ENCODE measurements around the gene IGSF9B. TPM values are rescaled to one million over a fixed set of nuclear protein-coding genes. Genes with fewer than 3 reads are reported as not detected.

The IGSF9B gene
- total and polyA plus RNA-seq, 10 of the 15 experiments (the other 5 are each of a cell fraction or from before 2014, with no cell fraction given) = 0.03 to 3.7 (median 0.20) TPM; not detected in 2

- TF ChIP-seq ZBTB40 (IDR thresholded peaks at IDR 0.05; ENCODE audit: borderline replicate concordance) (no peak), ESRRA (IDR thresholded peaks at IDR 0.05; ENCODE audit: low read length) (no peak), FOXK2 (IDR thresholded peaks at IDR 0.05) (no peak), CTCF (IDR thresholded peaks at IDR 0.05 in 2 of 3, conservative IDR thresholded peaks at IDR 0.05 in 1 of 3; ENCODE audit: control insufficient read depth in 2 of 3, extremely low read depth in 1 of 3, insufficient read depth in 1 of 3, low read depth in 3 of 3, low read length in 3 of 3) (no peak), BCL11A (IDR thresholded peaks at IDR 0.05; ENCODE audit: low read depth, low read length) (no peak), YY1 (IDR thresholded peaks at IDR 0.05; ENCODE audit: low read depth, low read length) (no peak), ZBTB4 (CRISPR knock-in tag; IDR thresholded peaks at IDR 0.05) (no peak), NRF1 (conservative IDR thresholded peaks at IDR 0.05; ENCODE audit: low read depth, low read length) (no peak), GABPA (IDR thresholded peaks at IDR 0.05; ENCODE audit: low read depth) (no peak)
Measured at GRCh38 chr11:133904818-133905515, 51.8 kb downstream of the IGSF9B start (continued).
